ENCODE data around the gene CLSTN2. TPM values are rescaled to one million over a fixed set of nuclear protein-coding genes. Genes with fewer than 3 reads are reported as not detected.

The CLSTN2 gene
- total RNA-seq, 1 experiment from 2014 or later: not detected

DNA sequence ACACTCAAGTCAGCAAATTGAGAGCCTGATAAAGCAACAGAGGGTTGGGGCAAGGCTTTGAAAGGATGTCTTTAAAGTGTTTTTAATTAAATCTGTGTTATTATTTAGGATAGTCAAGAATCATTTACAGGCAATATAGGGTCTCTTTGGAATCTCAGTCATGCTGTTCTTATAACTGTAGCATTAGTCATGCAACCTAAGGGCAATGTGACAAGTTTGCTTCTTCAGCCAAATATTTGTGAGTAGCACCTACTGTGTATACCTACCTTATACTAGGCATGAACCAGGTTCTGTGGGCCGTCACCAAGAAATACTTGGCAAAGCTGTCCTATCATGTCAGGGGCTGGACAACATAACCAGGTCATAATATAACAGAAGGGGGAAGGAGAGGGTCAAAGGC is 558.3 kb downstream of the CLSTN2 start:
- H3K9me3 ChIP-seq (ENCODE audit: insufficient read depth, low read depth): no peaks in the 10 kb centered on the region
- intact Hi-C loops (cut with micrococcal nuclease; ENCODE audit: unreplicated experiment): loop anchor here (2.0 kb wide), 1 partner anchor 52 kb away; no protein-coding TSS in a partner anchor
- TF ChIP-seq CTCF (conservative IDR thresholded peaks at IDR 0.05): no peak
- no peak for TF ChIP-seq EZH2 (IDR thresholded peaks at IDR 0.05; ENCODE audit: low read depth)
- peak overlapping the region; percentile 19; the same call in 1 of the 2 replicates for H3K4me2 ChIP-seq
- CTCF ChIA-PET: no interaction called here
- peaks cover 13% of the 10 kb centered on the region for H3K4me1 ChIP-seq (replicated peaks; ENCODE audit: insufficient read depth)
- no peaks in the 10 kb centered on the region for H4K20me1 ChIP-seq (ENCODE audit: insufficient read depth)
- no peaks in the 10 kb centered on the region for H3K36me3 ChIP-seq (ENCODE audit: low read depth)
- no TSS peak for BruUV-seq (replicated peaks)
- POLR2A ChIA-PET (ENCODE audit: unreplicated experiment): no interaction called here
- no peak overlapping the region for H2AFZ ChIP-seq
- no peak overlapping the region for H3K4me3 ChIP-seq
- H3K27me3 ChIP-seq (ENCODE audit: insufficient read depth, low read depth): no peaks in the 10 kb centered on the region
- H3K79me2 ChIP-seq (ENCODE audit: low read depth): no peaks in the 10 kb centered on the region
- no peaks in the 10 kb centered on the region for H3K9me2 ChIP-seq (ENCODE audit: insufficient read depth)
- peak; percentile 8 to 66 for DNase-seq
- no peaks in the 10 kb centered on the region for H3F3A ChIP-seq (ENCODE audit: insufficient read depth, low read depth)
- H3K27ac ChIP-seq: no peak overlapping the region

GRCh38 chr3:140494970-140495369 is 560.0 kb downstream of the CLSTN2 start:
- TF ChIP-seq EZH2 (IDR thresholded peaks at IDR 0.05; ENCODE audit: low read depth): no peak
- TF ChIP-seq CTCF (conservative IDR thresholded peaks at IDR 0.05): no peak
- no TSS peak for BruUV-seq (replicated peaks)
- no peaks in the 10 kb centered on the region for H4K20me1 ChIP-seq (ENCODE audit: insufficient read depth)
- no peak overlapping the region for H3K4me2 ChIP-seq
- no peaks in the 10 kb centered on the region for H3K9me3 ChIP-seq (ENCODE audit: insufficient read depth, low read depth)
- intact Hi-C loops (cut with micrococcal nuclease; ENCODE audit: unreplicated experiment): no loop called here
- ChIA-PET POLR2A (ENCODE audit: unreplicated experiment) (no interaction called here), CTCF (no interaction called here)
- no peaks in the 10 kb centered on the region for H3F3A ChIP-seq (ENCODE audit: insufficient read depth, low read depth)
- H2AFZ ChIP-seq: no peak overlapping the region
- H3K36me3 ChIP-seq (ENCODE audit: low read depth): no peaks in the 10 kb centered on the region
- no peaks in the 10 kb centered on the region for H3K79me2 ChIP-seq (ENCODE audit: low read depth)
- peaks cover 13% of the 10 kb centered on the region for H3K4me1 ChIP-seq (replicated peaks; ENCODE audit: insufficient read depth)
- no peak overlapping the region for H3K4me3 ChIP-seq
- DNase-seq: no peak
- H3K27me3 ChIP-seq (ENCODE audit: insufficient read depth, low read depth): no peaks in the 10 kb centered on the region
- no peaks in the 10 kb centered on the region for H3K9me2 ChIP-seq (ENCODE audit: insufficient read depth)
- H3K27ac ChIP-seq: no peak overlapping the region

- no peaks in the 10 kb centered on the region for H4K20me1 ChIP-seq (ENCODE audit: insufficient read depth)
- no peak for DNase-seq
- H3K9me2 ChIP-seq (ENCODE audit: insufficient read depth): no peaks in the 10 kb centered on the region
- H2AFZ ChIP-seq: no peak overlapping the region
- no TSS peak for BruUV-seq (replicated peaks)
- no peaks in the 10 kb centered on the region for H3K9me3 ChIP-seq (ENCODE audit: insufficient read depth, low read depth)
- peaks cover 8% of the 10 kb centered on the region; the same call in 1 of the 2 replicates for H3F3A ChIP-seq (ENCODE audit: insufficient read depth, low read depth)
- H3K27me3 ChIP-seq (ENCODE audit: insufficient read depth, low read depth): no peaks in the 10 kb centered on the region
- intact Hi-C loops (cut with micrococcal nuclease; ENCODE audit: unreplicated experiment): no loop called here
- no peak overlapping the region for H3K4me3 ChIP-seq
- no peaks in the 10 kb centered on the region for H3K36me3 ChIP-seq (ENCODE audit: low read depth)
- no peak overlapping the region for H3K4me2 ChIP-seq
- CTCF ChIA-PET: no interaction called here
- no peaks in the 10 kb centered on the region for H3K79me2 ChIP-seq (ENCODE audit: low read depth)
- TF ChIP-seq CTCF (conservative IDR thresholded peaks at IDR 0.05): no peak
- no peak overlapping the region for H3K27ac ChIP-seq
- peaks cover 32% of the 10 kb centered on the region for H3K4me1 ChIP-seq (replicated peaks; ENCODE audit: insufficient read depth)
- POLR2A ChIA-PET (ENCODE audit: unreplicated experiment): no interaction called here
Measured at GRCh38 chr3:140497331-140497730, 562.3 kb downstream of the CLSTN2 start.

All from PC-9 (cell line).